Epidermal melanocyte (primary cell): Measurements from ENCODE around the gene SYF2.
"Not testable (repeated sequence)": the region's sequence is repeated elsewhere in the genome, so short reads cannot be mapped to it uniquely, and the experiment has no call there.

ENCODE experiments used
- DNase-seq: peaks from one replicate; pipeline ENCODE4 v3.0.0; 2011; ENCODE audit warnings: low spot score; ENCODE audit not compliant: insufficient read length

SYF2 gene

DNA sequence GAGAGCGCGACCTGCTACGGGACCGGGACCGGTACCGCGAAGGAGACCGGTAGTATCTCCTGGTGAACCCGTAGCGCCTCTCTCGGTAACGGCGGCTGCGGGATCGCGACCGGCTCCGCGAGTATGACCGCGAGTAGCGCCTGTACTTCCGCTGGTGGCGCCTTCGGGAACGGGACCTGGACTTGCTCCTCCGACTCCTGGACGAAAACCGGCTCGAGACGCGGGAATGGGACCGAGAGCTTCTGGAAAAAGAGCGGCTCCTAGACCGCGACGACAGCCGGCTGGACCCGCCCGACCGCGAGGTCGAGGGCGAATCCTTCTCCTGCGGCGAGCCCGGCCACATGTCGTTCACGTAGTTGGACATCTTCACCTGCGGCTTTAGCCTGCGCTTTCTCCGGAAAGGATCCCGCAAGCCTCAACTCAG, 14.3 kb upstream of the SYF2 start:
- DNase-seq, result no peak

DNA sequence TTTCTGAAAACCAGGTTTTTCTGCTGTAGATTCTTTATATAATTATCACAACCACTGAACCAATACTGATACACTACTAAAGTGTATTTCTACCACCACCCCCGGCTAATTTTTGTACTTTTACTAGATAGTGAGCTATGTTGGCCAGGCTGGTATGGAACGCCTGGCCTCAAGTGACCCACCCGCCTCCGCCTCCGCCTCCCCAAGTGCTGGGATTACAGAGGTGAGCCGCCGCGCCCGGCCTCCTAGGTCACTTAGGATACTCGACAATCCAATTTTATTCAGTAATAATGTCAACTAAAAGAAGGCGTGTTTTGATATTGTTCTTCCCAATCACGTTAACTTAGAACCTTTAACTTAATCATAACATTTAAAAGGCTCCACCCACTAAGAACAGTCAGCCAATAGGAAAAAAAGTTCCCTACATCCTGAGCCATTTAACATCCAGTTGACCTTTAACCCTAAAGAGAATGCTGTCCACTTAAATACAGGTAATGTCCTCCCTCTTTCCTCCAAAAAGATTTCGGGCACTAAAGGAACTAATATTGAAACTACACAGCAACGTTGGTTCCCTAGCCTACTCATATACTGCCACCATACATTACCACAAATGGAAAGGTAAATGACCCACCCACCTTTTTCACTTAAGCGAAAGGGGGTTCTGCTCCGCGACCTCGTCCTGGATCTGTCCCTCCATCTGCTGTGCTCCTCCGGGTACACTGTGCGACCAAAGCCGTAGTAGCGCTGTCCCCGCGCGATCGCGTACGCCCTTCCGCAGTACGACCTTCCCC, 13.7 kb upstream of the SYF2 start:
- DNase-seq, result no peak

DNA sequence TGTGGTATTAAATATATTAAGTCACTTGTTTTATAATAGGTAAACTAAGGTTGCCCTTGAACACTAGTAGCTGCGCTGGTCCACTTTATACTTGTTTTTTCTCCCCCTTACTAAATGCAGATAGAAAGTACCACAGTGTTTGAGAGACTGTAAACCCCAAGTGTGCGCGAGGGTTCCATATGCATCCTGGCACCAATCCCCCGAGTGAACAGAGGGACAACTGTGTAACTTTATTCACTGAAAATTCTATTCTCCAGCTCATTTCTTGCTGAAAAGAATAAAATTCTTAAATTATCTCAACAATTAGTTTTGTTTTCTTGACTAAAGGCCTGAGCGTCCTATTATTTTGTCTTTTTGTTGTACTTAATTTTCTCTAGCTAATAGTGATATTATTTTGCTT, 13.1 kb upstream of the SYF2 start:
- no peak for DNase-seq

DNA sequence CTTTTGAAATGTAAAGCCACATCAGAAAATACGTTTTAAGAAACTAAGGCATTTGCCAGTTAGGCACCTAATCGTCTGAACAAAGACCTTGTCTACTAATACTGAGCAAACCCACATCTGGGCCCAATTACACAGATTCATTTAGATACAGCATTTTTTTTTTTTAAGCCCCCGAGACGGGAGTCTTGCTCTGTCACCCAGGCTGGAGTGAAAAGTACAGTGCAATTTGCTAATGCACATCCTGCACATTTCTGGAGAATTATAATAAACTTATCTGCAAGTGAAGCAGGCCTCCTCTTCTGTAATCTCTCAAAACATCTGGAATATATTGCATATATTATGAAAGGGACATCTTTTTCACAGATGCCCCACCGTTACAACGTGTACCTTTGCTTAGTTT, 11.6 kb upstream of the SYF2 start:
- DNase-seq, result no peak

DNA sequence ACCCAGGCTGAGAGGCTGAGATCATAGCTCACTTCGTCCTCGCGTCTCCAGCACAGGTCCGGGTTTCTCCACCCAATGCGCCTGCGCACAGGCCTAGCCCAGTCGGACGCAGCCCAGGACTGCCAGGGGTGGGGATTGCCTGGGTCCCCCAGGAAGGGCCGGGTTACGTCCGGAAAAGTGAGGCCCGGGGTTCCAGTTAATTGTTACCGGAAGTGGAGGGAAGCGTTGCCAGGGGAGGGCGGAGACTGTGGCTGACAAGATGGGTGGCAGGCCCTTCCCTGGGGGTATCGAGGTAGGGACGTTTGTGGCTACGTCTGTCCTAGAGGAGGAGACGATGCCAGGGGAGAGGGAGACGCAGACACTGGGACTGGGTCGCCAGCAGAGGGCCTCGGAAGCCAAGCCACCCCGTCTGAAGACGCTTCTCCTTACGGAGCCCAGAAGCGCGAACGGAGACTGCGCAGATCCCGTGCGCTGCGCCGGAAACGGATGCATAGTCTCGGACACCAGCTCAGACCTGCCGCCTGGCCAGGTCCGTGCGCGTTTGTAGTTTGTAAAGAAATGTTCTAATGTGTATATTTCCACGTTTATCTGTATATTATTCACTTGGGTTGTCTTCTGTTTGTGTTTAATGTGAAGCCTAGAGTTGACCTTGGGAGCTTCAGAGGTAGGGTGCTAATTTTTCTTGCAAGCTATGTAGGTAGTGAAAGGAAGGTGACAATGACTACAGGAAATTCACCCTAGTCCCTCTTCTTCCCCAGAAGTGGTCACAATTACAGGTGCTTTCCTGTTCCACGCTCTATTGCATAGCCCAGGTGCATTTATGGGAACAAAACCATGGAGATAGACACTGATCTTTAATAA, 7.6 kb upstream of the SYF2 start:
- DNase-seq, result peak; percentile 63

- no peak for DNase-seq
Observed at GRCh38 chr1:25238046-25238445, 5.7 kb upstream of the SYF2 start.

DNA sequence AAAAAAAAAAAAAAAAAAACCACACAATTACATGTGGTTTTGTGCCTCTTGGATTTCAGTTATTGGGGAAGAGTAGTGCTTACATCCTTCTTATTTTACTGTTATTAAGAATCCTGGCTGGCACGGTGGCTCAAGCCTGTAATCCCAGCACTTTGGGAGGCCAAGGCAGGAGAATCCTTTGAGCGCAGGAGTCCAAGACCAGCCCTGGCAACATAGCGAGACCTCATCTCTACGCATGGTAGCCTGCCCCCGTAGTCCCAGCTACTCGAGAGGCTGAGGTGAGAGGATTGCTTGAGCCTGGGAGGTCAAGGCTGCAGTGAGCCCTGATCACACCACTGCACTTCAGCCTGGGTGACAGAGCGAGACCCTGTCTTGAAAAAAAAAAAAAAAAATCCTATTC, 4.0 kb upstream of the SYF2 start:
- not testable (repeated sequence) for DNase-seq

DNA sequence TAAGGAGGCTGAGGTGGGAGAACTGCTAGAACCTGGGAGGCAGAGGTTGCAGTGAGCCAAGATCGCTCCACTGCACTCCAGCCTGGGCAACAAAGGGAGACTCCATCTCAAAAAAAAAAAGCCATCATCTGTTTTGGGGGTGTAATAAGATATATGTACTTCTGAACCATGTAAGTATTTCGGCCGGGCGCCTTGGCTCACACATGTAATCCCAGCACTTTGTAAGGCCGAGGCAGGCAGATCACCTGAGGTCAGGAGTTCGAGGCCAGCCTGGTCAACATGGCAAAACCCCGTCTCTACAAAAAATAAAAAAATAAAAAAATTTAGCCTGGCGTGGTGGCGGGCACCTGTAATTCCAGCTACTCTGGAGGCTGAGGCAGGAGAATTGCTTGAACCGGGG, 3.1 kb upstream of the SYF2 start:
- DNase-seq, result not testable (repeated sequence)

DNA sequence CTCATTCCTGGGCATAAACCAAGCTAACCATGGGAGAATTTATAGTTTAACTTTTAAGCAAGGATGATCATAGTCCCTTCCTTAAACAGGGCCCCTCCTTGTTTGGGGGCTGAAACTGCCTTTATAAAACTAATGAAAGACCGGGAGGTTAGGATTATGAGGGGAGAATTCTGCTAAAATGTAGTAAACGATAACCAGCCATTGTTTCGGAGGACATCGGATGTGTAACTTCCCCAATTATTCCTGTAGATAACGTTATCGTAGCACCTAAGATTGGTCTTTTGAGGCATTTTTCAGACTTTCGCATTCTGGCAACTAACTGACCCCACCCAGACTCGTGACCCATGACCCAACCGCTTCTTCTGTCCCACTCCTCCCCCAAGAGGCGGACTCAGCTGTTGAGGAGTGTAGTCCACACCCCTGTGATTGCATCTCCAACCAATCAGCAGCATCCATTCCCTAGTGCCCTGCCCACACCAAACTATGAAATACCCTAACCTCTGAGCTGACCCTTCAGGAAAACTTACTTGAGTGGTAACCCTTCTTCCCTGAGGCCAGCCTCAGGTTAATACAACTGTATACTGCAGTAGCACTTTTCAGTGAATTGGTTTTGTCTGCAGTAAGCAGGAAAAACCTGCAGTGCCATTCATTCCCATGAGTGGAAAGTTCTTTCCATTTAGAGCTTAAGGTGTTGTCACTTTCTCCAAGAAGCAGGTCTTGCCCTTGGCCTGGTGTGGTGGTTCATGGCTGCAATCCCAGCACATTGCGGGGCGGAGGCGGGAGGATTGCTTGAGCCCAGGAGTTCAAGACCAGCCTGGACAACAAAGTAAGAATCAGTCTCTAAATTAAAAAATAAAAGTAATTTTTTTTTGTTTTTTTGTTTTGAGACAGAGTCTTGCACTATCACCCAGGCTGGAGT, 823 bp upstream of the SYF2 start:
- DNase-seq, result peak; percentile 64

DNA sequence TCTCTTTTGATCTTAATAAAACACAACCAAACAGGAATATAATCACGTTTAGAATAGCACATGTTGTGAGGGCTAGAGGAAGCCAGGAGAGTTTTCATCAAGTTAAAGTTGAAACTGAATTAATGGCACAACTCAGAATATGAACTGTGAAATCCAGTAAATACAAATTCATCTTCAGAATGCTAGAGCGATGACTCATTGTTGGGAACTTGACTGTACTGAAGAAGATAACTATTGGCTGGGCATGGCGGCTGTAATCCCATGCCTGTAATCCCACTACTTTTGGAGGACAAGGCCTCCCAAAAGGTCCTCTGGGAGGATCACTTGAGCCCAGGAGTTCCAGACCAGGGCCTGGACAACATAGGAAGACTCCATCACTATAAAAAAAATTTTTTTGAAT, 8.8 kb downstream of the SYF2 start:
- DNase-seq, result no peak

DNA sequence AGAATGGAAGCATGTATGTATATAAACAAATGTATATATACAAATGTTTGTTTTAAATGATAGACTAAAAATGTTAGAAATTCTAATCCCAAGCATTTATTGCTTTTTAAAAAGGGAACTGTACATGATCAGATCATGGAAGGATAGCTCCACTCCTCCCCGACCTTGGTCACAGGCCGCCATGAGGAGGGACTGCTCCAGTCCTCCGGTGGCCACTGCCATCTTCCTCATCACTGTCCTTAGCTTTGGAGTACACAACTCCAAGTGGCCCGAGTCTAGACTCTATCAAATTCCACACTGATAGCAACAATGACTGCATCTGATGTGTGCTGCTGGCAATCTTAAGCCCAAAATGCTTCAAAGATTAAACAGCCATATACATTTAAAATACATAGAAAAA, 9.7 kb downstream of the SYF2 start:
- DNase-seq, result no peak

DNA sequence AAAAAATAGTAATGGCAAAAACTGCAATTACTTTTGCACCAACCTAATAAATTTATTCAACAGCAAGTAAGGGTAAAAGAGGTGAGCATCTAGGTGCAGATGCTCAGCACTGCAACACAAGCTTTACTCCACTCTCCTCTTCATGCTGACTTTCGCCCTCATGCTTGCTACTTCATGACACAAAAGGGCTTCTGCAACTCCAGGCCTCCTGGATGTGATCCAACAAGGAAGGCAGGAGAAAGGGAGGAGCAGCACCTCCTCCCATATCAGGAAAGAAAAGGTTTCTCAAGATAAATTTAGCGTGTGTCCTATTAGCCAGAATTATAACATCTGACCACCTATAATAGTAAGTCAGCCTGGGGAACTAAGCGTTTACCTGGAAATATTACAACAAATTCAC, 11.6 kb downstream of the SYF2 start:
- no peak for DNase-seq

DNA sequence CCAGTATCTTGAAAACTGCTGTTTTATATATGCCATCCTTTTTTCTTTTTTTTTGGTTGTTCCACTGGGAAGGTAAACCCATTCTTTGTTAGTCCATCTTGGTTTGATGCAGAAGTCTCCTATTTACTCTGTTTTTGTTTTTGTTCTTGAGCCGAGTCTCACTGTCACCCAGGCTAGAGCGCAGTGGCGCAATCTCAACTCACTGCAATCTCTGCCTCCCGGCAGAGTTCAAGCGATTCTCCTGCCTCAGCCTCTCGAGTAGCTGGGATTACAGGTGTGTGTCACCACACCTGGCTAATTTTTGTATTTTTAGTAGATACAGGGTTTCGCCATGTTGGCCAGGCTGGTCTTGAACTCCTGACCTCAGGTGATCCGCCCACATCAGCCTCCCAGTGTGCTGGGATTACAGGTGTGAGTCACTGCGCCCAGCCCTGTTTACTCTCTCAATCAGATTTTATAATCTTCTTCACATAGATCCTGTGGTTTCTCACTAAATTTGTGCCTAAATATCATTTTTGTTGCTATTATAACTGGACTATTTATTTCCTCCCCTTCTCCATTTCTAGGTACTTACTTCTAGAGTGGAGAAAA, 12.5 kb downstream of the SYF2 start:
- no peak for DNase-seq

- no peak for DNase-seq
Observed at GRCh38 chr1:25217598-25218232, 14.6 kb downstream of the SYF2 start.

DNA sequence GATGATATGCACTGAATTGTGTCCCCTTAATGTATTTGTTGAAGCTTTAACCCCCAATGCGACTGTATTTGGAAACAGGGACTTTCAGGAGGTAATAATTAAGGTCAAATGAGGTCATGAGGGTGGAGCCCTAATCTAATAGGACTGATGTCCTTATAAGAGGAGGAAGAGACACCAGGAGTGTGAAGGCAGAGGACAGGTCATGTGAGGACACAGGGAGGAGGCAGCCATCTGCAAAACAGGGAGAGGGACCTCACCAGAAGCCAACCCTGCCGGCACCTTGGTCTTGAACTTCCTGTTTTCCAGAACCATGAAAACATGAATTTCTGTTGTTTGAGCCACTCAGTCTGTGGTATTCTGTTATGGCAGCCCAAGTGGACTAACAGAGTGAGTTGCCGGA, 15.3 kb downstream of the SYF2 start:
- no peak for DNase-seq

- DNase-seq, result no peak
Observed at GRCh38 chr1:25216123-25216522, 16.2 kb downstream of the SYF2 start.

DNA sequence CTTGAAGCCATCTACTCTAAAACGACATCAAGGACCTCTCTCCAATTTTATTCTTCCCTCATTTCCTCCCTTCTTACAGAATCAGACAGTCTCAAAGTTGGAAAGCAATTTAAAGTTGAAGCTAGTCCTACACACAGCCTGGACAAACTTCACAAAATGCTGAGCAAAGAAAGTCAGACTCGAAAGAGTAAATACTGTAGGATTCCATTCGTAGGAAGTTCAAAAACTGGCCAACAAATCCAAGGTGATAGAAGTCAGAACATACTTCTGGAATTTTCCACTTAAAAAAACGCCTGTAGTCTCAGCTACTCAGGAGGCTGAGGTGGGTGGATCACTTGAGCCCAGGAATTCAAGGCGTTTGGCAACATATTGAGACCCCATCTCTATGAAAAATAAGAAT, 19.6 kb downstream of the SYF2 start:
- no peak for DNase-seq

DNA sequence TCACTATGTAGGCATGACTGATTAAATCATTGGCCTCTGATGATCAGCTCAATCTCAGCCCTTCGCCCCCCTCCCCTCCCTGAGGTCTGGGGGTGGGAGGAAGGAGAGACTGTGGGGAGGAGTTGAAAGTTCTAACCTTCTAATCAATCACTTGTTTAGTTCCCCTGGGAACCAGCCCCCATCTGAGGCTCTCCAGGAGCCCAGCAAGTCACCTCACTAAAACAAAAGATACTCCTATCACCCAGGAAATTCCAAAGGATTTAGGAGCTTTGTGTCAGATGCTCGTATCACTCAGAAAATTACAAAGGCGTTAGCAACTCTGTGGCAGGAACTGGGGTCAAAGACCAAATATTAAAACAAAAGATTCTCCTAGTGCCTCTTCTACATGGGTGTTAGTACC, 21.6 kb downstream of the SYF2 start:
- DNase-seq, result no peak

DNA sequence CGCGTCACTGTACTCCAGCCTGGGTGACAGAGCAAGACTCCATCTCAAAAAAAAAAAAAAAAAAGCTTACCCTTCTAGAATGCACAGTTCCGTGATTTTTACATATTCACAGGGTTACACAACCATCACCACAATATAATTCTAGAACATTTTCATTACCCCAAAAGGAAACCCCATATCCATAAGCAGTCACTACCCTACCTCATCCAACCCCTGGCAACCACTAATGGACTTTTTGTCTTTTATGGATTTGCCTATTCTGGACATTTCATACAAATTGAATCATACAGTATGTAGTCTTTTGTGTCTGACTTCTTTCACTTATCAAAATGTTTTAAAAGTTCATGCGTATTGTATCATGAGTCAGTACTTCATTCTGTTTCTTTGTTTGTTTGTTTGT, 22.8 kb downstream of the SYF2 start:
- DNase-seq, result no peak

- no peak for DNase-seq
Observed at GRCh38 chr1:25208561-25209222, 23.6 kb downstream of the SYF2 start.
